ENCODE measurements around the gene NPW. TPM values are rescaled to one million over a fixed set of nuclear protein-coding genes. Genes with fewer than 3 reads are reported as not detected.

The NPW gene
- total RNA-seq, 1 donor from 2014 or later: 0.46 TPM

GRCh38 chr16:2025251-2025650, 5.7 kb downstream of the NPW start:
- H3K4me3 ChIP-seq (ENCODE audit: low read depth, low read length): no peak overlapping the region
- TF ChIP-seq, protein P1, sequence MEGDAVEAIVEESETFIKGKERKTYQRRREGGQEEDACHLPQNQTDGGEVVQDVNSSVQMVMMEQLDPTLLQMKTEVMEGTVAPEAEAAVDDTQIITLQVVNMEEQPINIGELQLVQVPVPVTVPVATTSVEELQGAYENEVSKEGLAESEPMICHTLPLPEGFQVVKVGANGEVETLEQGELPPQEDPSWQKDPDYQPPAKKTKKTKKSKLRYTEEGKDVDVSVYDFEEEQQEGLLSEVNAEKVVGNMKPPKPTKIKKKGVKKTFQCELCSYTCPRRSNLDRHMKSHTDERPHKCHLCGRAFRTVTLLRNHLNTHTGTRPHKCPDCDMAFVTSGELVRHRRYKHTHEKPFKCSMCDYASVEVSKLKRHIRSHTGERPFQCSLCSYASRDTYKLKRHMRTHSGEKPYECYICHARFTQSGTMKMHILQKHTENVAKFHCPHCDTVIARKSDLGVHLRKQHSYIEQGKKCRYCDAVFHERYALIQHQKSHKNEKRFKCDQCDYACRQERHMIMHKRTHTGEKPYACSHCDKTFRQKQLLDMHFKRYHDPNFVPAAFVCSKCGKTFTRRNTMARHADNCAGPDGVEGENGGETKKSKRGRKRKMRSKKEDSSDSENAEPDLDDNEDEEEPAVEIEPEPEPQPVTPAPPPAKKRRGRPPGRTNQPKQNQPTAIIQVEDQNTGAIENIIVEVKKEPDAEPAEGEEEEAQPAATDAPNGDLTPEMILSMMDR (conservative IDR thresholded peaks at IDR 0.05; ENCODE audit: low read depth, low read length): no peak
- no peak for DNase-seq (ENCODE audit: low read depth)

DNA sequence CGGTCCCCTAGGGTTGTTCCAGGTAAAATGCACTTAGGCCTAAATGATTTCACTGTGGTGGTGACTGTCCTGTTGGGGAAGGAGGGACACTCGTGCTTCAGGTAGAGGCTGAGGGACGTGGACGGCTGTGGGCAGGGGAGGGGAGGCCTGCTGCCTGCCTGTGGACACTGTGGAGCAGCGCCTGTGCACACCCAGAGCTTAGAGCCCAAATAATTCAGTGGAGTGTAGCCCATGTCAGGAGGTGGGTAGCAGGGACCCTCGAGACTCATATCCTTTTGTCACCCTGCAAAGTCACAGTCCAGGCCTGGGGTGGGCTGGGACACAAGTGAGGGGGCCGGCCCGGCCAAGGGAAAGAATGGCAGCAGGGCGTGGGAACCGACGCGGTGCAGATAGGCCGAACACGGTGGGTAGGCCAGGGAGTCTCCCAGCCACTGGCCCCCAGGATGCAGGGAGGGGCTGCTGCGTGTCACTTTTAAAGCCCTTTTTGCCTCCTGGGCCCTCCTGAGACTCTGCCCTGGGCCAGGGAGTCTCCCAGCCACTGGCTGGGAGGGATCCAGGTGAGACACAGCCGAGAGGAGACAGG, 6.4 kb downstream of the NPW start:
- H3K4me3 ChIP-seq (ENCODE audit: low read depth, low read length): peak overlapping the region; percentile 50
- no peak for DNase-seq (ENCODE audit: low read depth)
- TF ChIP-seq, protein P1 (conservative IDR thresholded peaks at IDR 0.05; ENCODE audit: low read depth, low read length): no peak

- DNase-seq (ENCODE audit: low read depth): no peak
- peak within 1 kb of the TSS; percentile 59 for H3K4me3 ChIP-seq (ENCODE audit: low read depth, low read length)
- TF ChIP-seq, protein P1 (conservative IDR thresholded peaks at IDR 0.05; ENCODE audit: low read depth, low read length): no peak
Measured at GRCh38 chr16:2026461-2027023, 7.0 kb downstream of the NPW start, which contains the start of gene NHERF2. TSS of gene NHERF2 (plus strand) at chr16:2026902. CDS start at chr16:2027006, 104 bp downstream.

GRCh38 chr16:2027024-2028010, 7.7 kb downstream of the NPW start:
- no peak for DNase-seq (ENCODE audit: low read depth)
- H3K4me3 ChIP-seq (ENCODE audit: low read depth, low read length): peak overlapping the region; percentile 59
- TF ChIP-seq, protein P1 (conservative IDR thresholded peaks at IDR 0.05; ENCODE audit: low read depth, low read length): no peak

GRCh38 chr16:2028146-2028545, 8.6 kb downstream of the NPW start:
- no peak overlapping the region for H3K4me3 ChIP-seq (ENCODE audit: low read depth, low read length)
- no peak for DNase-seq (ENCODE audit: low read depth)
- TF ChIP-seq, protein P1 (conservative IDR thresholded peaks at IDR 0.05; ENCODE audit: low read depth, low read length): no peak

GRCh38 chr16:2028620-2029220, 9.1 kb downstream of the NPW start:
- H3K4me3 ChIP-seq (ENCODE audit: low read depth, low read length): no peak overlapping the region
- no peak for DNase-seq (ENCODE audit: low read depth)
- TF ChIP-seq, protein P1 (conservative IDR thresholded peaks at IDR 0.05; ENCODE audit: low read depth, low read length): no peak

Measured in epithelial cell of proximal tubule (primary cell).